CD4-positive, alpha-beta T cell treated with Interleukin-1 beta for 1 hour (primary cell): ENCODE results near the gene ETS2.
A peak's percentile ranks its signal among the peaks of the same experiment; 100 is the strongest.

Experiments
- DNase-seq, 2 donors: peaks; one replicate each; pipeline ENCODE4 v3.0.0-alpha.2; 2020 to 2022

ETS2 gene

GRCh38 chr21:38780879-38781278, 24.9 kb upstream of the ETS2 start:
- no peak for DNase-seq

DNA sequence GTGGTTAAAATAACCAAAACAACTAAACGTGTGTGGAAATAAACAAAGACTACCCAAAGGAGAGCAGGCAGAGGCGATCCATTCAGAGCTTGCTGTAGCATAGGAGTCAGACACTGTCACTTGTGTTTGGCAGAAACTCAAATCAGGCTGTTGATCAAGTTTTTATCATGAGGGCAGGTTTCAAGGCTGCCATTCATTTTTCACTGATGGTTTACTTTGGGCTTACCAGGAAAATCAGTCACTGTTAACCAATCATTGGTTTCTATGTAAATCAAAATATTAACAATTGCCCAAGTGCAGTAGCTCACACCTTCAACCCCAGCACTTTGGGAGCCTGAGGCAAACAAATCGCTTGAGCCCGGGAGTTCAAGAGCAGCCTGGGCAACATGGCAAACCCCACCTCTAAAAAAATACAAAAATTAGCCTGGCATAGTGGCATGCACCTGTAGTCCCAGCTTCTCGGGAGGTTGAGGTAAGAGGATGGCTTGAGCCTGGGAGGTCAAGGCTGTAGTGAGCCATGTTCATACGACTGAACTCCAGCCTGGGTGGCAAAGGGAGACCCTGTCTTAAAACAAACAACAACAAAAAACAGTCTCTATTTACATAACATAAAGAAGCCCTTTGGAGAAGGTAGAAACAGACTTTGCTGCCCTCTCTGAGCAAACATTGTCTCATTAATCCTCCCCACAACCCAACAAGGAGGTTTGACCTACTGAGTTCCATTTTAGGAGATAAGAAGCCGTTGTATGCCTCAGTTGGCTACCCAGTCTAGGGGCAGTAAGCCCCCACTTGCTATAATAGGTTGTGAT, 21.1 kb upstream of the ETS2 start:
- DNase-seq = no peak

GRCh38 chr21:38785483-38785882, 20.2 kb upstream of the ETS2 start:
- no peak for DNase-seq

- no peak for DNase-seq
These were observed 18.7 kb upstream of the ETS2 start for GRCh38 chr21:38787016-38787415.

DNA sequence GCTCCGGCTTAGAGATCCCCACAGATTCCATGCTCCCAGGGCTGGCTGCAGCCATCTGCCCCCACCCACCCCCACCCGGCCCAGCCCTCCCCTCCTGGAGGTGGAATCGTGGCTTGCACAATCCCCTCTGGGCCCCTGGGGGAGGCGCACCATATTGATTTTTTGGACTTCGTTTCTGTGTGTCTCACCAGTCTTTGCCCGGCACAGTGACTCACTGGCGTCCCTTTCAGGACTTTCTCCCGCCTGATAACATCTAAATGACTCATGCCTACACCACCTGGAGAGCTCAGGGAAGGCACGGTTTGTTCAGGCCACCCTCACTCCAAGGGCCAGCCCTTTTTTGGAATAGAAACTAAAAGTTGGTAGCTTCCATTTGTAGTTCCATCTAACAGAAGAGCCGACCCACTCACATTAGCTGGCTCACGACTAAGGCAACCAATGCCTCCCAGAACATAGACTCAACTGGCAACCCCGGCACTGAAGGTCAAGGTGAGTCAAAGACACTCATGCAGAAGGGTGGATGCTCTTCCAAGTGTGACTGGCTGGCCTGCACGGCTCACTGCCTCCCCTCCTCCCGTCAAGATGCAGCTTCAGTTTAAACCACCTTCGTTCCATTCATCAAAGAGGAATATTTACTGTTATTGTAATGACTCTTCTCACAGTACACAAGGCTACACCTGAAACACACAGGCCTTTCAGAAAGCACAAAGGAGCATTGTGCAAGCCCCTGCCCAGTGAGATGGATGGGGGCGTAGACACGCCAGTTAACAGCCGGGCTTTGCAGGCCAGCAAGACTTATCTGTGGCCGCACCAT, 18.1 kb upstream of the ETS2 start:
- no peak for DNase-seq

DNA sequence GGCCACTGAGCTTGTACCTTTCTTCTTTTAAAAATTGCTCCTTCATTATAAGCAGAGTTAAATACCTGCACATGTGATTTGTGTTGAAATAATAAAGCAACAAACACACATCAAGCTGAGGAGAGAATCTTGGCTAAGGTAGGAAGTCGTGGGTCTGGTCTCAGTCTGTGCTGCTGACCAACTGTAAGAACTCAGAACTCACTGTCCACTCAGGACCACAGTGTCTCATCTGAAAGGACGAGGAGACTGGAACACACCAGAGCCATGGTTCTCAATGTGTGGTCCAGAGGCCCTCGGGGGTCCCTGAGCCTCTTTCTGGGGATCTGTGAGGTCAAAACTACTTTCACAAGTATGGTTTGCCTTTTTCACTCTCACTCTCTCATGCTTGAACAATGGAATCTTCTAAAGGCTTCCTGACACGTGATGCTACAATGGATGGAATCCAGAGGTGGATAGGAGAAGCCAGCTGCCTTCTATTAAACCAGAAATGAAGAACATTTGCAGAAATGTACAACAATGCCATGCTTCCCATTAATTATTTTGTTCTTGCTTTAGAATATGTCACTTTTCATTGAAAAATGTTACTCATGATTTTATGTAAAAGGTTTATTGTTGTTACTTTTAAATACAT, 17.3 kb upstream of the ETS2 start:
- DNase-seq = no peak

GRCh38 chr21:38789275-38789674, 16.5 kb upstream of the ETS2 start:
- no peak for DNase-seq

- DNase-seq = no peak
These were observed 15.7 kb upstream of the ETS2 start for GRCh38 chr21:38790059-38790458.

DNA sequence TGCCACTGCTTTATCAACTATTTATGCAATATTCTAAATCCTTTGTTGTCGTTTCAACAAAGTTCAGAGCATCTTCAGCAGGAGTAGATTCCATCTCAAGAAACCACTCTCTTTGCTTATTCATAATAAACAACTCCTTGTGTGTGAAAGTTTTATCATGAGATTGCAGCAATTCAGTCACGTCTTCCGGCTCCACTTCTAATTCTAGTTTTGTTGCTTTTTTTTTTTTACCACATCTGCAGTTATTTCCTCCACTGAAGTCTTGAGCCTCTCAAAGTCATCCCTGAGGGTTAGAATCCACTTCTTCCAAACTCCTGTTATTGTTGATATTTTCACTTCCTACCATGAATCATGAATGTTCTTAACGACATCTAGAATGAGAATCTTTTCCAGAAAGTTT, 14.8 kb upstream of the ETS2 start:
- no peak for DNase-seq

DNA sequence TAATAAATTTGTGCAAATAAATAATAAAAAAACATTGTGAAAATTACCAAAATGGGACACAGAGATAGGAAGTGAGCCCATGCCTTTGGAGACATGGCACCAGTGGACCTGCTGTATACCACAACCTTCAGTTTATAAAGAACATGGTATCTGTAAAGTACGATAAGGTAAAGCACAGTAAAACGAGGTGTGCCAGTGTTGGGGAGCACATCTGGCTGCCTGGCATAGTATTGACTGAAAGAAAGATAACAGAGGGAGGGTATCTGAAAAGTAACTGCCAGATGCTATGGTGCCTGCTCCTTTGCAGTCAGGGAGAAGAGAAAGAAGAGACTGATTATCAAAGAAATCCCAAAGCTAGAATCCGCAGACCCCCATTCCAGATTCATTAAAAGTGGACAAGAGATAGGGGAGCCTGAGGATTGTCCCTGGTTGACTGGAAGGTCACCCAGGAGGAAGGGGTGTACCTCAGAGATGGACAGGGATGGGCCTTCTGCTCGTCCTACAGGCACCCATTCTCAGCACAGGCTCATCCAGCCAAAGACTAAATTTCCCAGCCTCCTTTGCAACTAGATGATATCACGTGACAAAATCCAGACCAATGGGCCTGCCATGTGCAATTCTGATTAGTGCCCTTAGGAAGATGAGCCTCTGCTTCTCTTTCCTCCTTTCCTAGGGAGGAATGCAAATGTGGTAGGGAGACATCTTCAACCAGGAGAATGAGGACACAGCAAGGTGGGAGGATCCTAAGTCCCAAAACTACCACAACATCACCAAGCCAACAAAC, 12.9 kb upstream of the ETS2 start:
- DNase-seq = no peak

DNA sequence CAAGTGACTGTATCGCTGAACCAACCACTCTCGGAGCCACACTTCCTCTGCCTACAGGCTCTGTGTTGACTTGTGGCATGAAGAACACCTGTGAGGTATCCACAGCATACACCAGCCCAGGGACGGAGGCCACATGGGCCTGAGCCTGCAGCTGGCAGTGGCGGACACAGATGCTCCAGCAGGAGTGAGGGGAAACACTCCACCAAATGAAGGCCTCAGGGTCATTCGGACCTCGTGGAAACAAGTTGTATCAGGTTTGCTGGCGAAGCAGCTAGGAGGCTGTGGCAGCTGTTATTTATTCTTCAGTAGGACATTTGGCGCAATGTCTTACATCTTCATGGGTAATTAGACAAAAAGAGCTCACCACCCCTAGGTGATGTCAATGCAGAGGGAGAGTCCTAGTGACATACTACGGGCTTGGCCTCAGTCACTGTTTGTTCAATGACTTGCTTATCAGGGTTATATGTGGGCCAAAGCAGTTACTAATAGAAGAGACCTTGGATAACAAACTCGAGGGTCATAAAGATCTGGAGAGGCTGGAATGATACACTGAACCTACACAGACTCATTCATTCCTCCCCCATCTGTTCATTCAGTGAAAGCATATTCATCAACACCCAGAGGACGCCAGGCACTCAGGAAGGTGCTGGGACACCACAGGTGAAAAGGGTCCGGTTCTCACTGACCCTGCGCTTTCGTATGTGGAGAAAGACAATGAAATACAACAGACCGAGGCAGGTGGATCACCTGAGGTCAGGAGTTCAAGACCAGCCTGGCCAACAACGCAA, 11.6 kb upstream of the ETS2 start:
- DNase-seq = no peak

DNA sequence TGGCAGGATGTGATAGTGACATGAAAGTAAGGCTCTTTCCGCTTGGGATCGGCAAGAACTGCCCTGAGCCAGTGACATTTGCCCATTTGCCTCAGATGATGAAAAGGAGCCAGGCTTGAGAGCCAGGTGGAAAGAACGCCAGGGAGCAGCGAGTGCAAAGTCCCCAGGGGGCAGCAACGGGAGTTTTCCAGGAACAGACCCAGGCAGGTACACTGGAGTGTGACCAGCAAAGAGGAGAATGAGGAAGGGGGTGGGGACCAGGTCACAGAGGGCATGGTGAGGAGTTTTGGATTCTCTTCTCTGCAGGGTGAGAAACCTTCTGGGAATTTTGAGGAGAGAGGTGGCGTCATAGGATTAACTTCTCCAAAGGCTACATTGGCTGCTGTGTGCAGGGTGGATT, 10.8 kb upstream of the ETS2 start:
- DNase-seq = no peak

- DNase-seq = no peak
These were observed 10.3 kb upstream of the ETS2 start for GRCh38 chr21:38795475-38795874.

- no peak for DNase-seq
These were observed 9.3 kb upstream of the ETS2 start for GRCh38 chr21:38796424-38796823.

GRCh38 chr21:38797470-38797869, 8.3 kb upstream of the ETS2 start:
- DNase-seq = peak in 1 of 2 donors; percentile 31

- DNase-seq = no peak
These were observed 7.6 kb upstream of the ETS2 start for GRCh38 chr21:38798081-38798480.

DNA sequence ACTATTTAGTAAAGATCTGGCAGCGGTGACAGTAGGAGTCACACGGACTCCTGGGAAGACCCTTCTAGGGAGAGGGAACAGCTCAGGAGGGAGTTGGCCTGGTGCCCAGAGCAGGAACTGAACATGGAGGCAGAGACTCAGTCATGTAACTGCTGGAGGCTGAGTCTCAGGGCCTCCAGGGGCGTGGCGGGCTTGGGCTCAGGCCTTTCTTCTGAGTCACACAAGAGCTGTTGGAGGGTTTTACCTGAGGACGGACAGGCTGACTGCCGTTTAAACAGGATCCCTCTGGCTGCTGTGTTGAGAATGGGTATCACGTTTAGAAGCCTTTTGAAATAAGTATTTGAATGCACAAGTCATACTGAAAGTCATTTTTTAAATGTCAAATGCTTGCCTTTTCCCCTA, 7.2 kb upstream of the ETS2 start:
- no peak for DNase-seq

- no peak for DNase-seq
These were observed 5.5 kb upstream of the ETS2 start for GRCh38 chr21:38800046-38800758.

- no peak for DNase-seq
These were observed 4.6 kb upstream of the ETS2 start for GRCh38 chr21:38800924-38801744.
